ENCODE results near the gene PAPPA2.
"Not testable (repeated sequence)": the region's sequence is repeated elsewhere in the genome, so short reads cannot be mapped to it uniquely, and the experiment has no call there.

Gene PAPPA2

DNA sequence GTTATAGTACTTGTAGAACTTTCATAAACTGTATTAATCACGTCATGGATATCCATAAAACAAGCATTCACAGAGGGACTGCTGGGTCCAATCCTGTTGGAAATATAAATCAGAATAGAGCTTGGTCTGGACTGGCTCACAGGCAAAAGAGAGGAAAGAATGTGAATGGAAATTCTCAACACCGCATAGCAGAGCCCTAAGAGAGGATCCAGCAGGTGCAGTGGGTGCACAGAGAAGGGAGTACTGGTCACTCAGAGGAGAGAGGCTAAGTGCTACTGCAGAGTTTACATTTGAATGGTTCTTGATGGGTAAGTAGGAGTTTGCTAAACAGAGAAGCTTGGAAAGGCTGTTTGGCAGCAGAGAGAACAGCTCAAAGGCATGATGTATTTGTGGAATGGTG is 231.7 kb downstream of the PAPPA2 start:
- FAIRE-seq = no peak

DNA sequence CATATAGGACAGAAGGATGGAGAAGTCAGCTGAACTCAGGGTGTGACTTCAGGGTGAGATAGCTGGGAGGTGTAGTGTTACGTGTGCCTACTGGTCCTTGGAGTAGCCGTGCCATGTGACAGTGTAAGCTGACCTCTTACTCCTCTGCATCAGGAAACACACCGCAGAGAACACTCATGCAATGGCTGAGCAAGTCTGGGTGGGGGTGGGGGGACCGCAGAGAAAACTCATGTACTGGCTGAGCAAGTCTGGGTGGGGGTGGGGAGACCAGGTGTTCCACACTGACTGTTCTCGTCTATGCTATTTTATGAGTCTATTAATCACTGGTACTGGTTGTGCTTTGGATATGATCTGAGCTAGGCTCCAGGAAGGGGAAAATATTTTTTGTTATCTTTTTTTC is 233.1 kb downstream of the PAPPA2 start:
- no peak for FAIRE-seq

DNA sequence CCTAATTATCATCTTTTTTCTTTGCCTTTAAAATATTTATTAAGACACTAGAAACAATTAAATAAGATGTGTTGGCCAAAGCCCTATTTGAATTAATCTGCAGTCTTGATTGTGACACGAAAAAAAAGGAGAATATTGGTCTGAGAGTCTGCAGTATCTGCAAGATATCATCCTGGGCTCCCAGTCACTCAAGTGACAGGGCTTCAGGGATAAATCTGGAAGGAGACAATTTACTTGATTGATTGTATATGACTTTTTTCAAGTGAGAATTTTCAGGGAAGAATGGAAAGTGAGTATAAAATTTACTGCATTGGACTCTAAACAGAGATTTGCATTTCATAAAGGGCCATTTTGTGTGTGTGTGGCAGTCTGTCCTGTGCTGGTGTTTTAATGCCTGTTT is 233.7 kb downstream of the PAPPA2 start:
- FAIRE-seq = no peak

DNA sequence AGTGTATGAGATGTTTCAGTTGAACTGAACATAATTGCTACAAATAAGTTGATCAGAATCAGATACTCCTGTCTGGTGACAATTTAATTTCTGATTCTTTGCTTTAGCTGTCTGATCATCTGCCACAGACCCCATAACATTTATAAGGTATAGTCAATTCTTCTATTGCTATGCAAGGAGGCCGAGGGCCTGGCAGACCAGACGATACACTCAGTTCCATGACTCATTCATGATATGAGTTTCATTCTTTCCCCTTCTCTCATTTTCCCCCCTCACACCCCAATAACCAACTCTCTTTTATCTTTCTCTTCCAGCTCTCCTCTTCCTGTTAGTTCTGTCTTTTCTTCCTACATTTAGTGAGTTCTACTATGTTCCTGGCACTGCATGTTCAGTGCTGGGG is 236.8 kb downstream of the PAPPA2 start:
- no peak for FAIRE-seq

DNA sequence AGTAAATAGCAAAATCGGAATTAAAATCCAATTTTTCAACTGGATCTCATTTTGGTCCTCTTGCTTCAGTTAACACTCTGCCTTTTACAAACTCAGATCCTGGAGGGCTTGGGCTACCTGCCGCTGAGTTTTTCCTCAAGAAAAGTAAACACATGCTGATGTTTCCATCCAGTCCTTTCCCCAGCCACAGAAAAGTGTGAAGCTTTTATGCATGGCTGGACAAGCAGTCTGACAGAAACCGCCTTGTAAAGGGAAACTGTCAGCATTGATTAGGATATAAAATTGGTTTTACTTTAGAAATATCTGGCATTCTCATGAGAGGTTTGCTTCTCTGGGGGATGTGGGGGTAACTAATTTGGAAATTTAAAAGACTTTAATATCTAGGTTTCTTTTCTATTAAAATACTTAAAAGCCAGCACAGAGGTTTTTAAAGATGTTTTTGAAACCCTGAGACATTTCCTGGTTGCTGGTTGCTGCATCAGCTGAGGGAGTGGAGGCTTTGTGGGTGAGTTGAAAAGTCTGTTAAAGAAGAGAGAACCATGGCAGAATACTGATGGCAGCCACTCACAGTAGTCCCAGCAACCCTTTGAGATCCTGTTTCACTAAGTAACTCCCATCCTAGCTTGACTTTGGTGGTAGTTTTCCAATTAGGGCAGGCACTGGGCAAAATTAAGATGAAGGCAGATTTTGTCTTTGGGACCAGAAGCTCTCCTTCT is 238.3 kb downstream of the PAPPA2 start:
- FAIRE-seq = no peak

DNA sequence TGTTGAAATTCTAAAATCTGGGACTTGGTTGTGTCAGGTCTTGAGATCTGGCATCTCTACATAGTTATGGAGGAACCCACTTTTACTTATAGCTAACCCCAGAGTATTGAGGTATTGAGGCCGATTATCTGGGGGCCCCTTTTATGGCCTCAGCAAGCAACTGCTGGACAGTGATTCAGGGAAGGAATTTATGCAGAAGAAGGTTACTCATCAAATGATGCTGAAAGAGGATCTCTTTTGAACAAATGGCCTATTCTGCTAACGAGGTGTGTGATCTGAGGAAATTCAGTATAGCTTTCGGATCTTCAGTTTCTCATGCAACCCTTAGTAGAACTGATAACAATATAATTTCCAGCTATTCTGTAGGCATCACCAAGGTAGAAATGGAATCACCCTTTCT is 239.9 kb downstream of the PAPPA2 start:
- no peak for FAIRE-seq

DNA sequence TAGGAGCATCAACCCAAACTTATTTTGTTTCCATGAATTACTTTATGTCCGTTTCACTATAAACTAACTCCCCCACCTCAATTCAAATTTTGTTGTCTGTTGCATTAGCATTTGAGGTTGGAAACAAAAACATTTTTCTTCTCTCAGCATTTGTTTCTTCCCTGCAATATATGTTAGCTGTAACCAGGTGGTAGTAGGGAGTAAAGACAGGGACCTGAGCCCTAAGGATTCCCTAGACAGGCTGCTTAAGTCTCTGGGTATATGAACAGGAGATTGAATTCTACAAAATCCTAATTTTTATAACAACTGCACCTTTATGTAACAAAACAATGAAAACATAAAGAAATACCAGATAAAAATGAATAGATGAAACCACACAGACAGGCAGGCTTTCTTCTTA is 242.6 kb downstream of the PAPPA2 start:
- no peak for FAIRE-seq

DNA sequence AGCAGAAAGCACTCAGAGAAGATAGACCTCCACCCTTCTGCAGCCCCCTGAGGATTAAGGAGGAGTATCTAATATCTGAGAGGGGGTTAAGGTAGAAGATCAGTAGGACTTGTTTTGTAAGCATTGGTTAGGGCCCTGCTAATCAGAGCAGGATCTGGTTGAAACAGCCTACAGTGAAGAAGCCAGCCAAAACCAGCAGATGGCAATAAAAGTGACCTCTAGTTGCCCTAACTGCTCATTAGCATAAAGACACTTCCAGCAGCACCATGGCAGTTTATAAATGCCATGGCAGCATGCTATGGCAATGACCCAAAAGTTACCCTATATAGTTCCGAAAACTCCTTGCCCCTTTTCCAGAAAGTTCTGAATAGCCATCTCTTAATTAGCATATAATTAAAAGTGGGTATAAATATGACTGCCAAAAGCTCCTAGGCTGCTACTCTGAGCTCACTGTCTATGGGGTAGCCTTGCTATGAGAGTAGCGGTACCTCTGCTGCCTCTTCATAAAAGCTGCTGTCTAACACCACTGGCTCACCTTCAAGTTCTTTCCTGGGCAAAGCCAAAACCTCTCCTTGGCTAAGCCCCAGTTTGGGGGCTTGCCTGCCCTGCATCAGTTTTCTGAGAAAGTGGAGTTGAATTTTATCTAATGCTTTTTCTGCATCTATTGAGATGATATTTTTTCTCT is 254.2 kb downstream of the PAPPA2 start:
- FAIRE-seq = no peak

DNA sequence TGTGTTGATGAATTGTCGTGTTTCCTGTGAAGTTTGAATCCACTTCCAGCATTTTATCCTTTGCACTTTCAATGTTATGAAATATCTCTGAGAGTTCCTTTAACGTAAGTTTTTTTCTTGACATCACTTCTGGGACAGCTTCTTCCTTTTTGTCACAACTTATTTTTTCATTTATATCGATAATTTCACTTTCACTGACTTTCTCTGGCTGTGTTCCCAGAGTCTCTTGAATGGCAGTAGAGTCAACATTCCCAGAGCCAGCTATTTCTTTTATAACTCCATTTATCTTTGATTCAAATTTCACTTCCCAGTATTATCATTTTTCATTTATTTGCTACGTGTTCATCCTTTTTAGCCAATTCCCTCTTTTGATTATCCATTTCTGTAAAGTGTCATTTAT is 256.5 kb downstream of the PAPPA2 start:
- FAIRE-seq = no peak

DNA sequence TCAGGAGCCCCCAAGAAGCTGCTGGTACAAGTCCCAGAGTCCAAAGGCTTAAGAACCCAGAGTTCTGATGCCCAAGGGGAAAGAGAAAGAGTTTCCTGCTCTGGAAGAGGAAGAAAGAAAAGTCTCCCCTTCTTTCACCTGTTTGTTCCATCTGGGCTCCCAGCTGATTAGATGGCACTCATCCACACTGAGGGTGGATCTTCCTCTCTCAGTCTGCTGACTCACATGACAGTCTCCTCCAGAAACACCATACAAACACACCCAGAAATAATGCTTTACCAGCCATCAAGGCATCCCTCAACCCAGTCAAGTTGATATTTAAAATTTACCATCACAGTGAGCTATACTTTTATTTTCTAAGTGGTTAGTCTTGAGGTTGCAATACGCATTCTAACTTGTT is 257.9 kb downstream of the PAPPA2 start:
- FAIRE-seq = no peak

DNA sequence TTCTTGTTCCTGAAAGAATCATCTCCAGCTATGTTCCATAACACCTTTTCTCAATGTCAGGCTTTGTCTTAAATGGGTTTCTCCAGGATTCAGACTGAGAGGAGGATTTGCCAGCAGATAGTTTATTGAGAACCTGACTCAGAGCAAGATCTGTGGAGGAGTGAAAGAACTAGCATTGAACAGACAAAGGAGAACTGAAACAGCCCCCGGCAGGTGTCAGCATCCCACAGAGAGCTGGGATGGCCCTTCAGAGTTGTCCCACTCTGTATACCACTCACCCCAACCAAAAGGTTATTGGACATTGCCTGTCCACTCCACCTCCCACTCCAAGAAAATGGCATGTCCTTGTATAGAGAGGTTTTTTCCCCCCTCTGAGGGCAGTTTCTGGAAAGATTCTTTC is 270.7 kb downstream of the PAPPA2 start:
- no peak for FAIRE-seq

DNA sequence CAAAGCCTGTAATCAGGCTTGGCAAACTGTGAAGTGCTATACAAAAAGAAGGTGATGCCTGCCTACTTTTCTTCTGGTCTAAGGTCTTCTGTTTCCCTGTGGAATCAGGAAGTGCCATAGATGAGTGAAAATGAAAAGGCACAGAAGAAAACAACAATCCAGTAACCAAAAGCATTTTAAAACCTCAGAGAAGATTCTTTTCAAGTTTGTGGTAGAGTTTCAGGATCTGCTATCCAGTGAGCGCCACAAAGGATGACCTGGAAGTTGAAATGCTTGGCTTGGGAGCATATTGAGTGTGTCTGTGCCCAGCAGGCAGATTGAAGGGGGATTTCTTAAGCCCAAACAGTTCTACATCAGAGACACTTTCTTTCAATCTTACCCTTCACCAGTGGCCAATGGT is 272.2 kb downstream of the PAPPA2 start:
- FAIRE-seq = no peak

DNA sequence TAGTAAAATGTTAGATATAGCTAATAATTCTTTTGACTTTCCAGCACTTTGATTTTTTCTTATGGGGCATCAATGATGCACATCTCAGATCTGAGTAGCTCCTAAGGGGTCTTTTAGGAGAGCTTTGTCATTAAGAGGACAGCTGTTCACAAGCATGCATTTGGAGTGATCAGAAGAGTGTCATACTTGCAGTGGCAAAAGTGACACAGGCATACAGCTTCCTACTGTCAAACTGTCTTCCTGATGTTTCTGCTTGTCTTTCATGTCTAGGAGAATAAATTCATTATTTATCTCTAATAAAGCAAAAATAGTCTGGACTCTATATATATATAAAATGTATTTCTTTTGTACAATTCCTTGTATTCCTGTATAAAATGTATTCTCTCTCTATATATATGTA is 273.0 kb downstream of the PAPPA2 start:
- FAIRE-seq = no peak

DNA sequence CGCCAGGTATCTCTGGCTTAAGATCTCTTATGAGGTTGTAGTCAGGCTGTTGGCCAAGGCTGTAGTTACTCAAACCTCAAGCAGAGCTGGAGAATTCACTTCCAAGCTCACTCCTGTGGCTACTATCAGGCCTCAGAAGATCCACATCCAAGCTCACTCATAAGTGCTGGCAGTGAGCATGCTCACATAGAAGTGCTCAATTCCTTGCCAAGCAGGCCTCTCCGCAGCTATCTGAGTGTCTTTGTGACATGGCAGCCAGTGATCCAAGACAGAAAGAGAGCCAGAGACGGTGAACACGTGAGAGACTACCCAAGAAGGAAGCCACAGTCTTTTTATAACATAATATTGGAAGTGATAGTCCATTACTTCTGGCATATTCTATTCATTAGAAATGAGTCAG is 278.2 kb downstream of the PAPPA2 start:
- FAIRE-seq = no peak

DNA sequence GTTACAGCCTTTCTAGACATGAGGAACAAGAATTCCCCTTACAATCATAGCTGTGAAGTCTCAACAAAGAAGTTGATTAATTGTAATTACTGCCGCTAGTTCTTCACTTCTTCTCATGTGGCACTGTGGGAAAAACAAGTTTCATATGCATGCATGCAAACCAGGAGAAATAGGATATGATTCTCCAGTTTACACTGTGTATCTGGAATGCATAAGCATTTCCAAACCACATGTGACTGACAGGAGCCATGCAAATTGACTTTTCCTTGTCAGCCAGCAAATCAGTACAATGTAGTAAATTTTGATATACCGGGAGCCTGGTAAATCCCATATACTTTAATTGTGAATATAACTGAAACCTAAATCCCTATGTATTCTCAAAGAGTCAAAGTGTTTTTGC is 279.3 kb downstream of the PAPPA2 start:
- no peak for FAIRE-seq

DNA sequence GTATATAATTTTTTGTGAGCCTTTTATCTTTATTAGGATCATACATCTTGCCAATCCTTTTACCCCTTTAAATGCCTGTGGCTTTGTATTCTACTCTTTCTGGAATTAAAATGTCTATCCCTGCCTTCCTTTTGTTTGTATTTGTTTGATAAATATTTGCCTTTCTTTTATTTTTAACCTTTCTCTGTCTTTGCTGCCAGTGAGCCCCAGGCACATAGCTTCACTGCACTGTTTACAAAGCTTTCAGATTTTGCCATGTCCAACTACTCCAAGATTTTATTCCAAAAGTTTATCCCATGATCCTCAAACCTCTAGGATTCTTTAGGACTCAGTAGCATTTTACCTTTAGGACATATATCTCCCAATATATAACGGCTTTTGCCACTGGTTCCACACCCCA is 281.2 kb downstream of the PAPPA2 start:
- no peak for FAIRE-seq

DNA sequence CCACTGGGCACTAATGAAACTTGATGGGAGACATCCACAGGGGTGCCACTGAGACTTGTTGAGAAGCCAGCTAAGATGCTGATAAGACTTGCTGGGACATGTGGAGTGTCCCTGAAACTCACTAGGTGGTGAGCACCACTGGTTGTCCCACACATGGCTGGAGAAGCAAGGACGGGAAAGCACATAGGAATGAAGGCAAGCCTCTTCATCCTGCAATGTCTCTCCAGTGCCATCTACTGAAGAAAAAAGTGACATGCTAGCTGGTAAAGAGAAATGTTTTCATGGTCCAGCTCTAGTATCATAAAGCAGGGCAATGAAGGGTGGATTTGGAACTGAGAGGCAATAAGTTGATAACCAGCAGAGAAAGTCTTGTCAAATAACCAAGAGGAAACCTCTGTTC is 283.0 kb downstream of the PAPPA2 start:
- FAIRE-seq = no peak

DNA sequence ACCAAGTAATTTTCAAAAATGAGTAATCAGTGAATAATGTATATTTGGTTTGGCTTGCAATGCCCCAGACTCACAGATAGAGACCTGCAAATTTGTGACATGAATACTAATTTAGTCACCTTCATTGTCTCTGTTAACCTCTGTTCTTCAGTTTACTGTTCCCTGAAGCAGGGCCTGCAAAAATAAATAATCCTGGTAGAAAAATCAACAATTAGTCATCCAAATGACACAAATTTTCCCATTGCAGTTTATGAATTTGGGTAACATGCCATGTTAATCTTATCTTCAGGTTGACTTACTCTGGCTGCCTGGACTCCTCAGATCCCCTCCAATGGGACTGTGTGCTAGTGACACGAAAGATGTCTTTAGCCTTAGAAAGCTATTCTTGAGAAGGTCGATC is 289.5 kb downstream of the PAPPA2 start:
- no peak for FAIRE-seq

DNA sequence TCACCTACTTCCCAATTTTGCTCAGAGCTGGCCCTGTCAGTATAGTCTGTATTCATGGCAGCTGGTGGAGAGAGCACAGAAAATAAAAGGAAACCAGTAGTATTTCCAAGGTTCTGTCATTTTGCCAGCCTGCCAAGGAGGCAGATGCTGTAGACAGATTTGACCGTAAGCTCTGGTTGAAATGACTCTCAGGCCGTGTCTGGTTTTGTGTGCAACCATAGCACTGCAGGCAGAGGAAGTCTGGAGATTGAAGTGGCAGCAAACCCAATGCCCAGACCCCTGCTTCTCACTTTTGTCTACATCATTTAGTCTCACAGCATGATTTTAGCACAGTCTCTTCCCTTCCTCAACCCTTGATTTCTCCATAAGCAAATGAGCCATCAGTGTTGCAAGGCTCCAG is 291.7 kb downstream of the PAPPA2 start:
- FAIRE-seq = no peak

DNA sequence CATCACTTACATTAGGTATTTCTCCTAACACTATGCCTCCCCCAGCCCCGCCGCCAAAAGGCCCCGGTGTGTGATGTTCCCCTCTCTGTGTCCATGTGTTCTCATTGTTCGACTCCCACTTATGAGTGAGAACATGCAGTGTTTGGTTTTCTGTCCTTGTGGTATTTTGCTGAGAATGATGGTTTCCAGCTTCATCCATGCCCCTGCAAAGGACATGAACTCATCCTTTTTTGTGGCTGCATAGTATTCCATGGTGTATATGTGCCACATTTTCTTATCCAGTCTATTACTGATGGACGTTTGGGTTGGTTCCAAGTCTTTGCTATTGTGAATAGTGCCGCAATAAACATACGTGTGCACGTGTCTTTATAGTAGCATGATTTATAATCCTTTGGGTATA is 293.8 kb downstream of the PAPPA2 start:
- not testable (repeated sequence) for FAIRE-seq

DNA sequence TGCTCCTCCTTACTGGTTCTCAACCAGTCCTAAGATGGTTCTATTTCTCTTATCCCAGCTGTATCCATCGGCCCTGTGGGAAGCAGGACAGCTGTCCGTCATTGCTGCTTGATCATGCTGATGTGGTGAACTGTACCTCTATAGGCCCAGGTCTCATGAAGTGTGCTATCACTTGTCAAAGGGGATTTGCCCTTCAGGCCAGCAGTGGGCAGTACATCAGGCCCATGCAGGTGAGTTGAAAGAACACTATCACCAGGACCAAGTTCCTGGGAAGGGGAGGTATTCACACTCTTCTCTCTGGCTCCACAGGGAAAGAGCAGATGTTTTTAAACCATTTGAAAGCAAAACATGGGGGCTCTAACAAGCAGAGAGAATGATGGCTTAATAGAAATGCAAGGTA is 302.6 kb downstream of the PAPPA2 start:
- FAIRE-seq = no peak

DNA sequence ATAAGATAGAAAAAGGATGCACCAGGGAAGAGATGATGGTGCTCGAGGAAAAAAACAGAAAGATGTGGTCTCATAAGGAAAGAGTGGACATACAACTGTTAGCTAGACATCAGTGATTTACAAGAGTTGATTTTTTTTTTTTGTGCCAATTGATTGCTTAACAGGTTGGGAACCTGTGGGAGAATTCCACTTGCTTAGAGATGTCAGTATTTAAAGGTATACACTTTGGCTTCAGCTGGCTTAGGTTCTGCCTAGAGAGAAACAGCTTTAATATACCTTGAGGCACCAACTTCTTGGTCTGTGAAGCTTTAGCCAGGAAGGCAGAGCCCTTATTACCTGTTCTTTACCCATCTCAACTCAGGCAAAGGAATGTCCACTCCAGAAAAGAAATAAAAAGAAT is 303.8 kb downstream of the PAPPA2 start:
- FAIRE-seq = no peak

DNA sequence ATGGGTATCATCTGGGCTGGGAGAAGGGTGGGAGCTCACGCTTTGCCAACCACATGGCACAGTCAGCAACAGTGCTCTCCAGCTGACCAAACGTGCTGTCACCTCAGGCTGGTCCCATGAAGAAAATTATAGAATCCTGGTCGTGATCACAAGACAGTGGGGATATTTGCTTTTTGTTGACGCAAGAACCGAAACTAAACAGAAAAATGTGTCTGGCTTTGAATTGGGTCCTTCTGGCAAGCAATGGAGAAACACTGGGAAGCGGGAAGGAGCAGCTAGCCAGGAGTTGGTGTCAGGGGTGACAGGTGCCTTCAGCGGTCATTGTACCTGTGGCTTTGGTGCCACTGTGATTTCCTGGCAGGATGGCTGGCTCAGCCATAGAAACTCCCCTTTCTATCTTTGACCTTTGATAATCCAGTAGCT is 304.8 kb downstream of the PAPPA2 start:
- no peak for FAIRE-seq

DNA sequence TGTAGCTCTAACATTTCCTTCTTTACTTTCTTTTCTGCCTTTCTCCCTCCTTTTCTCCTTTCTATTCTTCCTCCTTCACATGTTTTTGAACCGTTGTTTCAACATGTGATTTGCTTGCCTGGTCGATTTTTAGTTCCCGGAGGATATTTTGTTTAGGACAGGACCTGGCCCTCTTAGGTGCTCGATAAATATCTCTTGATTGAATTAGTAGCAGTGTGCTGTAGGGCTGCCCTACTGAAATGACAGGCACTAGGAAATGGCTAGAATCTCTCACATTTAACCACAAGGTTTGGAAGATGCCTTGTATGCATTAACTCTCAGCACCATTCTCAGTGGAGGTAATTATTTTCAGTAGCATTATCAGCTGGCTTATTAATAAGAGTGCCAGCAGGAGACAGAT is 305.6 kb downstream of the PAPPA2 start:
- no peak for FAIRE-seq

DNA sequence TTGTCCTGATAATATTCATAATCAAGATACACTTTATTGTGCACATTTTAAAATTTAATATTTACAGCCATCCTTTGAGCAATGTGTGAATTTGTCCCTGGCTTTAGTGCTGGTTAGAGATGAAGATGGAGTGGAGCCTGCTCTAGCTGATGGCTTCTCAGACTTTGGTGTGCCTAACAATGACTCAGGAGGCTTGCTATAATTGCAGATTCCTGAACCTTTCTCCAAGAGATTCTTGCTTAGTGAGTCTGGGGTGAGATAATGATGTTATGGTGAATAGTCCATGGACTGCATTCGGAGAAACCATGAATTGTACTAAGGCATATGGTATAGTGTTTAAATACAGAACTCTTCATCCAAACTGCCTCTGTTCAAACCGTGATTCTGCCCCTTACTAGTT is 307.1 kb downstream of the PAPPA2 start:
- FAIRE-seq = no peak

Measured in G401.6 (cell line).